Testis (tissue), 2 donors: ENCODE measurements around the gene TECR.
"Not testable (repeated sequence)": the region's sequence is repeated elsewhere in the genome, so short reads cannot be mapped to it uniquely, and the experiment has no call there.

Experiments
- POLR2A ChIP-seq: fragments of 450-650 bp; IDR thresholded peaks from one replicate; pipeline ENCODE4 v1.6.1; 2017; ENCODE audit warnings: antibody characterized with exemption, mild to moderate bottlenecking, moderate library complexity
- TF ChIP-seq, protein P1 (sequence below), 3 experiments: fragments of 450-650 bp in 2 of 3; fragments of 200-600 bp in 1 of 3; sonication (generic) in 1 of 3; IDR thresholded peaks; one replicate each; pipeline ENCODE4 v1.5.1; 2016 to 2019; ENCODE audit warnings: antibody characterized with exemption in 3 of 3, mild to moderate bottlenecking in 2 of 3, moderate library complexity in 1 of 3

GRCh38 chr19:14564652-14565297, 35.4 kb downstream of the TECR start:
- TF ChIP-seq POLR2A = not testable (repeated sequence)
- TF ChIP-seq, protein P1, sequence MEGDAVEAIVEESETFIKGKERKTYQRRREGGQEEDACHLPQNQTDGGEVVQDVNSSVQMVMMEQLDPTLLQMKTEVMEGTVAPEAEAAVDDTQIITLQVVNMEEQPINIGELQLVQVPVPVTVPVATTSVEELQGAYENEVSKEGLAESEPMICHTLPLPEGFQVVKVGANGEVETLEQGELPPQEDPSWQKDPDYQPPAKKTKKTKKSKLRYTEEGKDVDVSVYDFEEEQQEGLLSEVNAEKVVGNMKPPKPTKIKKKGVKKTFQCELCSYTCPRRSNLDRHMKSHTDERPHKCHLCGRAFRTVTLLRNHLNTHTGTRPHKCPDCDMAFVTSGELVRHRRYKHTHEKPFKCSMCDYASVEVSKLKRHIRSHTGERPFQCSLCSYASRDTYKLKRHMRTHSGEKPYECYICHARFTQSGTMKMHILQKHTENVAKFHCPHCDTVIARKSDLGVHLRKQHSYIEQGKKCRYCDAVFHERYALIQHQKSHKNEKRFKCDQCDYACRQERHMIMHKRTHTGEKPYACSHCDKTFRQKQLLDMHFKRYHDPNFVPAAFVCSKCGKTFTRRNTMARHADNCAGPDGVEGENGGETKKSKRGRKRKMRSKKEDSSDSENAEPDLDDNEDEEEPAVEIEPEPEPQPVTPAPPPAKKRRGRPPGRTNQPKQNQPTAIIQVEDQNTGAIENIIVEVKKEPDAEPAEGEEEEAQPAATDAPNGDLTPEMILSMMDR (IDR thresholded peaks at IDR 0.05) = not testable (repeated sequence)
